Measurements from ENCODE around the gene TNFRSF1B. TPM values are rescaled to one million over a fixed set of nuclear protein-coding genes. Genes with fewer than 3 reads are reported as not detected.

TNFRSF1B gene
- total RNA-seq, 3 donors from 2014 or later = 25.0 to 48.8 (median 35.1) TPM

DNA sequence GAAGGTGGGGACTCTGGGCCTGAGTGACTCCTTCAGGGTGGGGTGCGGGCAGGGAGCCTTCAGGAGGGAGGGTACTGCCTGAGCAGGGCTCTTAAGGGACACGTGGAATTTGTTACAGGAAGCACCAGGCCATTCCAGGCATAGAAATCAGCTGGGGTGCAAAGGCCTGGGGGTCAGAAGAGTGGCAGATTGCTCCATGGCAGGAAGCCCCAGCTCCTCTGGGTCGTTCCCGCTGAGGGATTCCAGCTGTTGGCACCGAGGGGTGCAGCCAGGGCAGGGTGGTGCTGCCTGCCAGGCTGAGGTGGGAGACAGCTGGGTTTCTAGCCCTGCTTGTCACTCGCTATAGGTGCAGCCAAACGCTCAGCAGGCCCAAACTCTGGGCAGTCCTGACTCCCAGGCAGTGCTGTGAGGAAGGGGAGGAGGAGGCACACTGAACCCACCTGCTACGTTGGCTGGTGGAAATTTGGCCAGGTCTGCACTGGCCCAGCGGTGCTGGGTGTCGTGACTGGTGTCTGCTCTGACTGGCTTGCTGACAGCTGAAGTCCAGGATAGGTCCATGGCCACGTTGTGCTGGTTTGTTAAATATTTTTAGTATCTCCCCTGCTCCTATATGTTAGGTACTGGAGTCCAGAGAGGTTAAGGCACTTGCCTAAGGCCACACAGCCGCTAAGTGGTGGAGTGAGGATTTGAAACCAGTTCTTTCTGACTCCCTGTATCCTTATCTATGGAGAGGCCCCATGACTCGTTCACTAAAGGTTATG, 19.3 kb downstream of the TNFRSF1B start:
- no peak for TF ChIP-seq POLR2A (IDR thresholded peaks at IDR 0.05)
- TF ChIP-seq, protein P1, sequence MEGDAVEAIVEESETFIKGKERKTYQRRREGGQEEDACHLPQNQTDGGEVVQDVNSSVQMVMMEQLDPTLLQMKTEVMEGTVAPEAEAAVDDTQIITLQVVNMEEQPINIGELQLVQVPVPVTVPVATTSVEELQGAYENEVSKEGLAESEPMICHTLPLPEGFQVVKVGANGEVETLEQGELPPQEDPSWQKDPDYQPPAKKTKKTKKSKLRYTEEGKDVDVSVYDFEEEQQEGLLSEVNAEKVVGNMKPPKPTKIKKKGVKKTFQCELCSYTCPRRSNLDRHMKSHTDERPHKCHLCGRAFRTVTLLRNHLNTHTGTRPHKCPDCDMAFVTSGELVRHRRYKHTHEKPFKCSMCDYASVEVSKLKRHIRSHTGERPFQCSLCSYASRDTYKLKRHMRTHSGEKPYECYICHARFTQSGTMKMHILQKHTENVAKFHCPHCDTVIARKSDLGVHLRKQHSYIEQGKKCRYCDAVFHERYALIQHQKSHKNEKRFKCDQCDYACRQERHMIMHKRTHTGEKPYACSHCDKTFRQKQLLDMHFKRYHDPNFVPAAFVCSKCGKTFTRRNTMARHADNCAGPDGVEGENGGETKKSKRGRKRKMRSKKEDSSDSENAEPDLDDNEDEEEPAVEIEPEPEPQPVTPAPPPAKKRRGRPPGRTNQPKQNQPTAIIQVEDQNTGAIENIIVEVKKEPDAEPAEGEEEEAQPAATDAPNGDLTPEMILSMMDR (IDR thresholded peaks at IDR 0.05) = no peak
- TF ChIP-seq POLR2AphosphoS5 (IDR thresholded peaks at IDR 0.05) = no peak

DNA sequence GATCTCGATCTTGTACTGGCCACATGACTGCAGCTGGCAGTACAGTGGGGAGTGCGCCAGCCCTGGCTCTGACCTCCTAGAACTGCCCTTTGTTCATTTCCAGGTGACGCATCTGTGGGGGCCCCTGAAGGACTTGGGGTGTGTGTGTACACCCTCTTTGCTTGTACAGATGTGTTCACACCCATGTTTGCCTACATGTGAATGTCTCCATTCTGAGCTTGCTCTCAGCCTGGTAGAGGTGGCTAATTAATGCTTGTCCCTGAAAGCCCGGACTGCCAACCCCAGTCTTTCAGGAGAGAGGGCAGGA, 19.8 kb downstream of the TNFRSF1B start:
- no peak for DNase-seq (ENCODE audit: low spot score in 2 of 2)
- Histone ChIP-seq H3K36me3 (no peaks in the 10 kb centered on the region), H3K27me3 (no peaks in the 10 kb centered on the region), H3K27ac (peak overlapping the region in 1 of 2 donors; percentile 95), H3K4me3 (no peak overlapping the region), H3K4me1 (peaks cover 7 to 15% of the 10 kb centered on the region in 2 donors), H3K9me3 (no peaks in the 10 kb centered on the region)
- intact Hi-C loops (cut with DNase I; ENCODE audit: low total_unique reads) = no loop called here
- TF ChIP-seq POLR2AphosphoS5 (IDR thresholded peaks at IDR 0.05) (no peak), POLR2A (IDR thresholded peaks at IDR 0.05) (no peak)

More for the DNA sequence above, 19.3 kb downstream of the TNFRSF1B start:
- intact Hi-C loops (cut with DNase I; ENCODE audit: low total_unique reads) = loop anchor here (1.0 kb wide), 1 partner anchor 32 kb away; no protein-coding TSS in a partner anchor
- no peak for DNase-seq (ENCODE audit: low spot score in 2 of 2)
- H3K9me3 ChIP-seq = no peaks in the 10 kb centered on the region
- H3K27me3 ChIP-seq = no peaks in the 10 kb centered on the region
- no peaks in the 10 kb centered on the region for H3K36me3 ChIP-seq
- H3K4me3 ChIP-seq = peak overlapping the region in 2 of 3 donors; percentile 5 to 46
- H3K27ac ChIP-seq = peak overlapping the region; percentile 62 to 95
- H3K4me1 ChIP-seq = peaks cover 7 to 15% of the 10 kb centered on the region in 2 donors

DNA sequence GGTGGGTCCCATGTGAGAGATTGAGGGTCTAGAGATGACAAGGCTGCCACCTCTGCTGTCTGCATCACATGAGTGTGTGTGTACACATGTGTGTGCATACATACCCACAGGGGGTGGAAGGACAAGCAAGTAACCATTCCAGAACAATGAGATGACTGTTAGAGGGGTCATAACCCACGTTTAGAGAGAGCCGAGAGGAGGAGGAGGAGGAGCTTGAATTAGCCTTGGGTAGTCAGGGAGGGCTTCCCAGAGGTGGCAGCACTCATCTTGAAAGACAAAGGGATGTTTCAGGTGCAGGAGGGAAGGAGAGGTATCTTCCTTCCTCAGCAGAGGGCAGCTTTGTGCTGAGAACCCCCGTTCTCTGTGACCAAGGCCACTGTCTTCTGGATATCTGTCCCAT, 21.3 kb downstream of the TNFRSF1B start:
- Histone ChIP-seq H3K4me1 (peaks cover 7 to 15% of the 10 kb centered on the region in 2 donors), H3K36me3 (no peaks in the 10 kb centered on the region), H3K27ac (no peak overlapping the region), H3K9me3 (no peaks in the 10 kb centered on the region), H3K4me3 (no peak overlapping the region), H3K27me3 (no peaks in the 10 kb centered on the region)
- TF ChIP-seq POLR2A (IDR thresholded peaks at IDR 0.05) (no peak), POLR2AphosphoS5 (IDR thresholded peaks at IDR 0.05) (no peak)
- TF ChIP-seq, protein P1 (IDR thresholded peaks at IDR 0.05) = no peak
- DNase-seq (ENCODE audit: low spot score in 2 of 2) = no peak
- intact Hi-C loops (cut with DNase I; ENCODE audit: low total_unique reads) = no loop called here

DNA sequence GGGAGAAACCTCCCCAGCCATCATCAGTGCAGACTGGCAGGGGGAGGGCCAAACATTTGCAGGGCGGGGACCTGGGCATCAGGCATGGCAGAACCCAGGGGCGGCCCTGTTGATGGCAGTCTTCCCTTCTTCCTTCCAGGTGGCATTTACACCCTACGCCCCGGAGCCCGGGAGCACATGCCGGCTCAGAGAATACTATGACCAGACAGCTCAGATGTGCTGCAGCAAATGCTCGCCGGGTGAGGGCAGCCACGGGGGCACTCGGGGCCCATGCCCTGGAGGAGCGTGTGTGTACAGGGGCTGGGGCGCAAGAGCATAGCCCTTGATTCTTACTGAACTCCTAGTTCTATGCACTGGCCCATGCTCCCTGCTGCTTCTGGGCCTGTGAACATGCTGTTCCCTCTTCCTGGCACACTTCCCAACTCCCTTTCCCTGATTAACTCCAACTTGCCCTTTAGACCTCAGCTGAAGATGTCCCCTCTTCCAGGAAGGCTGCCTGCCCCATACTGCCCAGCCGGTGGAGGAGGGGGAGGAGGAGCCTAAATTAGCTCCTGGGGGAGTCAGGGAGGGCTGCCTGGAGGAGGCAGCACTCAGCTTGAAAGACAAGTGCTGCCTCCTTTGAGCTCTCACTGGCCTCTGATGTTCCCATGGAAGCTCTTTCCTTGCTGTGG, 22.0 kb downstream of the TNFRSF1B start:
- no peaks in the 10 kb centered on the region for H3K9me3 ChIP-seq
- no peak for DNase-seq (ENCODE audit: low spot score in 2 of 2)
- peaks cover 7 to 15% of the 10 kb centered on the region in 2 donors for H3K4me1 ChIP-seq
- H3K27ac ChIP-seq = no peak overlapping the region
- intact Hi-C loops (cut with DNase I; ENCODE audit: low total_unique reads) = no loop called here
- H3K4me3 ChIP-seq = no peak overlapping the region
- TF ChIP-seq, protein P1 (IDR thresholded peaks at IDR 0.05) = no peak
- TF ChIP-seq POLR2AphosphoS5 (IDR thresholded peaks at IDR 0.05) (no peak), POLR2A (IDR thresholded peaks at IDR 0.05) (no peak)
- H3K27me3 ChIP-seq = no peaks in the 10 kb centered on the region
- H3K36me3 ChIP-seq = no peaks in the 10 kb centered on the region

DNA sequence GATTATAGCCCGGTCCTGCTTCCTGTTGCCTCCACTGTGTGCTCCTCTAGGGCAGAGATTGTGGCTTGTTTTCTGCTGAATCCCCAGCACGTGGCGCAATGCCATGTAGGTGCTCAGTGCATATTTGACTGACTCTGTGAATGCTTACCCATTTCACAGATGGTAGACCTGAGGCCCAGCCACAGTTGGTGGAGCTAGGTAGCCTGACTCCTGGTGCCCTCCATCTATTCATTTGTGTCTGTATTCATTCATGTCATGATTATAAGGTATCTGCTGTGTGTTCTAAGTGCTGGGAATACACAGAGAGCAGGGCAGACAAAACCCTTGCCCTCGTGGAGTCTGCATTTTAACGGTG, 22.5 kb downstream of the TNFRSF1B start:
- DNase-seq (ENCODE audit: low spot score in 2 of 2) = no peak
- no peaks in the 10 kb centered on the region for H3K9me3 ChIP-seq
- H3K36me3 ChIP-seq = no peaks in the 10 kb centered on the region
- TF ChIP-seq POLR2AphosphoS5 (IDR thresholded peaks at IDR 0.05) = no peak
- TF ChIP-seq POLR2A (IDR thresholded peaks at IDR 0.05) = no peak
- TF ChIP-seq, protein P1 (IDR thresholded peaks at IDR 0.05) = no peak
- no peak overlapping the region for H3K4me3 ChIP-seq
- H3K27me3 ChIP-seq = no peaks in the 10 kb centered on the region
- H3K27ac ChIP-seq = no peak overlapping the region
- intact Hi-C loops (cut with DNase I; ENCODE audit: low total_unique reads) = no loop called here
- H3K4me1 ChIP-seq = peaks cover 7 to 15% of the 10 kb centered on the region in 2 donors
